HepG2 (cell line): ENCODE data around the gene GCN1.

Experiments used
- CTCF ChIP-seq: sonication (generic); formaldehyde crosslinking; IDR thresholded peaks from 2 replicates; pipeline ENCODE4 v1.5.0; 2020; ENCODE audit warnings: mild to moderate bottlenecking, missing genetic modification reagents, moderate library complexity
- EZH2 ChIP-seq: conservative IDR thresholded peaks from 2 replicates; pipeline ENCODE4 v1.6.1; 2012; ENCODE audit warnings: mild to moderate bottlenecking, low read depth, low read length, moderate library complexity
- IKZF5 ChIP-seq: IDR thresholded peaks from 2 replicates; pipeline ENCODE4 v1.6.1; 2018; ENCODE audit warnings: missing genetic modification reagents, mild to moderate bottlenecking, missing compliant biosample characterization
- RFX5 ChIP-seq: IDR thresholded peaks from 2 replicates; pipeline ENCODE4 v1.6.1; 2011; ENCODE audit warnings: low read depth, low read length, improper control_type of control experiment
- SNRNP70 ChIP-seq: fragments of 200-400 bp; formaldehyde crosslinking; IDR thresholded peaks from 2 replicates; pipeline ENCODE4 v1.6.1; 2017; ENCODE audit warnings: mild to moderate bottlenecking, low read depth, low read length, moderate library complexity
- SP2 ChIP-seq: sonication (generic); formaldehyde crosslinking; IDR thresholded peaks from 2 replicates; pipeline ENCODE4 v1.5.1; 2020; ENCODE audit warnings: mild to moderate bottlenecking, missing genetic modification reagents
- ZNF782 ChIP-seq: sonication (generic); formaldehyde crosslinking; IDR thresholded peaks from 2 replicates; pipeline ENCODE4 v1.4.0; 2020; ENCODE audit warnings: missing genetic modification reagents, mild to moderate bottlenecking, borderline replicate concordance

- TF ChIP-seq ZNF782 (CRISPR knock-in tag), result no peak
- TF ChIP-seq SP2 (CRISPR knock-in tag), result no peak
- peak; percentile 75 for TF ChIP-seq CTCF (CRISPR knock-in tag)
- no peak for TF ChIP-seq RFX5
- no peak for TF ChIP-seq EZH2
- no peak for TF ChIP-seq SNRNP70
- no peak for TF ChIP-seq IKZF5 (CRISPR knock-in tag)
Observed at GRCh38 chr12:120092551-120093335, 101.8 kb downstream of the GCN1 start.
